Stimulated activated memory B cell treated with anti-CD40 and anti-IgM and Interleukin-4, amounts not matched to agents 10 μg/mL and 1 μg/mL and 100 μg/mL, for 72 hours (primary cell): ENCODE results near the gene KCNK1.
"Not testable (repeated sequence)": the region's sequence is repeated elsewhere in the genome, so short reads cannot be mapped to it uniquely, and the experiment has no call there.

Source experiments
- ATAC-seq: fragments of 150-1000 bp; cut with Tn5 transposase; 2 replicates; pipeline ENCODE4 v1.10.0; 2021
- H3K27ac Mint-ChIP-seq: one replicate; pipeline ENCODE4 v1.8.0; 2022; ENCODE audit warnings: mild to moderate bottlenecking, mixed read lengths
- H3K27me3 Mint-ChIP-seq: one replicate; pipeline ENCODE4 v1.8.0; 2022; ENCODE audit warnings: mixed read lengths
- H3K36me3 Mint-ChIP-seq: one replicate; pipeline ENCODE4 v1.8.0; 2022; ENCODE audit warnings: mixed read lengths
- H3K4me1 Mint-ChIP-seq: one replicate; pipeline ENCODE4 v1.8.0; 2022; ENCODE audit warnings: mixed read lengths
- H3K4me3 Mint-ChIP-seq: one replicate; pipeline ENCODE4 v1.8.0; 2022; ENCODE audit warnings: mild to moderate bottlenecking, moderate library complexity, mixed read lengths
- H3K9me3 Mint-ChIP-seq: one replicate; pipeline ENCODE4 v1.8.0; 2022; ENCODE audit warnings: mixed read lengths

Gene KCNK1

GRCh38 chr1:233679591-233680373, 65.9 kb downstream of the KCNK1 start:
- Mint-ChIP-seq H3K36me3 (no peaks in the 10 kb centered on the region), H3K27me3 (no peaks in the 10 kb centered on the region), H3K4me1 (no peaks in the 10 kb centered on the region), H3K9me3 (no peaks in the 10 kb centered on the region), H3K27ac (no peak overlapping the region), H3K4me3 (no peak overlapping the region)
- no peak for ATAC-seq

GRCh38 chr1:233681285-233681684, 67.4 kb downstream of the KCNK1 start:
- ATAC-seq = no peak
- Mint-ChIP-seq H3K27ac (no peak overlapping the region), H3K4me1 (no peaks in the 10 kb centered on the region), H3K9me3 (no peaks in the 10 kb centered on the region), H3K27me3 (no peaks in the 10 kb centered on the region), H3K4me3 (no peak overlapping the region), H3K36me3 (no peaks in the 10 kb centered on the region)

- H3K4me3 Mint-ChIP-seq, H3K4me1 Mint-ChIP-seq, H3K36me3 Mint-ChIP-seq, H3K9me3 Mint-ChIP-seq, H3K27ac Mint-ChIP-seq, ATAC-seq: not testable (repeated sequence)
- H3K27me3 Mint-ChIP-seq = peaks cover 18% of the 10 kb centered on the region
These were observed 72.7 kb downstream of the KCNK1 start for GRCh38 chr1:233686653-233687052.

- ATAC-seq = no peak
- H3K4me3 Mint-ChIP-seq = no peak overlapping the region
- H3K27ac Mint-ChIP-seq = no peak overlapping the region
- no peaks in the 10 kb centered on the region for H3K36me3 Mint-ChIP-seq
- H3K9me3 Mint-ChIP-seq = no peaks in the 10 kb centered on the region
- H3K27me3 Mint-ChIP-seq = peaks cover 18% of the 10 kb centered on the region
- no peaks in the 10 kb centered on the region for H3K4me1 Mint-ChIP-seq
These were observed 75.3 kb downstream of the KCNK1 start for GRCh38 chr1:233689017-233689747.

- no peak for ATAC-seq
- Mint-ChIP-seq H3K27me3 (peaks cover 18% of the 10 kb centered on the region), H3K36me3 (no peaks in the 10 kb centered on the region), H3K9me3 (no peaks in the 10 kb centered on the region), H3K4me3 (no peak overlapping the region), H3K4me1 (no peaks in the 10 kb centered on the region), H3K27ac (no peak overlapping the region)
These were observed 75.9 kb downstream of the KCNK1 start for GRCh38 chr1:233689748-233690254.

- Mint-ChIP-seq H3K9me3 (no peaks in the 10 kb centered on the region), H3K4me3 (no peak overlapping the region), H3K27ac (no peak overlapping the region), H3K4me1 (no peaks in the 10 kb centered on the region), H3K27me3 (no peaks in the 10 kb centered on the region), H3K36me3 (no peaks in the 10 kb centered on the region)
- ATAC-seq = no peak
These were observed 82.0 kb downstream of the KCNK1 start for GRCh38 chr1:233695901-233696300.

GRCh38 chr1:233700338-233700737, 86.4 kb downstream of the KCNK1 start:
- ATAC-seq = no peak
- no peaks in the 10 kb centered on the region for H3K4me1 Mint-ChIP-seq
- H3K27me3 Mint-ChIP-seq = no peaks in the 10 kb centered on the region
- no peaks in the 10 kb centered on the region for H3K36me3 Mint-ChIP-seq
- no peaks in the 10 kb centered on the region for H3K9me3 Mint-ChIP-seq
- no peak overlapping the region for H3K27ac Mint-ChIP-seq
- H3K4me3 Mint-ChIP-seq = no peak overlapping the region

GRCh38 chr1:233704170-233704897, 90.4 kb downstream of the KCNK1 start:
- ATAC-seq = no peak
- no peaks in the 10 kb centered on the region for H3K4me1 Mint-ChIP-seq

GRCh38 chr1:233704898-233705723, 91.2 kb downstream of the KCNK1 start:
- H3K9me3 Mint-ChIP-seq = peaks cover 8% of the 10 kb centered on the region
- H3K27ac Mint-ChIP-seq = no peak overlapping the region
- no peak overlapping the region for H3K4me3 Mint-ChIP-seq

More at GRCh38 chr1:233704170-233704897, 90.4 kb downstream of the KCNK1 start:
- no peak overlapping the region for H3K27ac Mint-ChIP-seq
- H3K36me3 Mint-ChIP-seq = no peaks in the 10 kb centered on the region
- H3K9me3 Mint-ChIP-seq = peaks cover 8% of the 10 kb centered on the region
- H3K4me3 Mint-ChIP-seq = no peak overlapping the region
- H3K27me3 Mint-ChIP-seq = no peaks in the 10 kb centered on the region

GRCh38 chr1:233707153-233707879, 93.4 kb downstream of the KCNK1 start:
- ATAC-seq = no peak
- no peak overlapping the region for H3K27ac Mint-ChIP-seq
- no peaks in the 10 kb centered on the region for H3K4me1 Mint-ChIP-seq
- H3K4me3 Mint-ChIP-seq = no peak overlapping the region
- H3K36me3 Mint-ChIP-seq = no peaks in the 10 kb centered on the region
- peaks cover 8% of the 10 kb centered on the region for H3K9me3 Mint-ChIP-seq
- no peaks in the 10 kb centered on the region for H3K27me3 Mint-ChIP-seq

More at GRCh38 chr1:233704898-233705723, 91.2 kb downstream of the KCNK1 start:
- H3K4me1 Mint-ChIP-seq = no peaks in the 10 kb centered on the region
- no peaks in the 10 kb centered on the region for H3K36me3 Mint-ChIP-seq
- ATAC-seq = no peak
- H3K27me3 Mint-ChIP-seq = no peaks in the 10 kb centered on the region

- H3K4me3 Mint-ChIP-seq = no peak overlapping the region
- H3K4me1 Mint-ChIP-seq = no peaks in the 10 kb centered on the region
- no peaks in the 10 kb centered on the region for H3K27me3 Mint-ChIP-seq
- no peaks in the 10 kb centered on the region for H3K36me3 Mint-ChIP-seq
- no peak overlapping the region for H3K27ac Mint-ChIP-seq
- no peak for ATAC-seq
- H3K9me3 Mint-ChIP-seq = peaks cover 8% of the 10 kb centered on the region
These were observed 94.2 kb downstream of the KCNK1 start for GRCh38 chr1:233707880-233708815.

- peaks cover 8% of the 10 kb centered on the region for H3K9me3 Mint-ChIP-seq
- no peak overlapping the region for H3K4me3 Mint-ChIP-seq
- H3K36me3 Mint-ChIP-seq = no peaks in the 10 kb centered on the region
- no peak overlapping the region for H3K27ac Mint-ChIP-seq
- no peaks in the 10 kb centered on the region for H3K4me1 Mint-ChIP-seq
- no peaks in the 10 kb centered on the region for H3K27me3 Mint-ChIP-seq
- ATAC-seq = no peak
These were observed 96.1 kb downstream of the KCNK1 start for GRCh38 chr1:233710031-233710430.

GRCh38 chr1:233710507-233710906, 96.6 kb downstream of the KCNK1 start:
- H3K4me3 Mint-ChIP-seq = no peak overlapping the region
- H3K9me3 Mint-ChIP-seq = peaks cover 8% of the 10 kb centered on the region
- no peak for ATAC-seq
- no peaks in the 10 kb centered on the region for H3K36me3 Mint-ChIP-seq
- no peak overlapping the region for H3K27ac Mint-ChIP-seq
- H3K27me3 Mint-ChIP-seq = no peaks in the 10 kb centered on the region
- no peaks in the 10 kb centered on the region for H3K4me1 Mint-ChIP-seq
